GM15510 (cell line): ENCODE measurements around the gene MUC6.

Experiments
- POLR2A ChIP-seq: IDR thresholded peaks from 3 replicates; pipeline ENCODE4 v1.6.1; 2011; ENCODE audit warnings: borderline replicate concordance; ENCODE audit not compliant: insufficient read length; ENCODE audit errors: extremely low read depth

The MUC6 gene

GRCh38 chr11:1060852-1061616 is 24.5 kb upstream of the MUC6 start:
- no peak for TF ChIP-seq POLR2A

GRCh38 chr11:1060410-1060809 is 23.9 kb upstream of the MUC6 start:
- no peak for TF ChIP-seq POLR2A

GRCh38 chr11:1059759-1060158 is 23.2 kb upstream of the MUC6 start:
- TF ChIP-seq POLR2A: no peak

- no peak for TF ChIP-seq POLR2A
These were observed 21.3 kb upstream of the MUC6 start for GRCh38 chr11:1057806-1058205.

GRCh38 chr11:1055990-1056771 is 19.7 kb upstream of the MUC6 start:
- no peak for TF ChIP-seq POLR2A

GRCh38 chr11:1055109-1055703 is 18.7 kb upstream of the MUC6 start:
- TF ChIP-seq POLR2A: no peak

- no peak for TF ChIP-seq POLR2A
These were observed 17.9 kb upstream of the MUC6 start for GRCh38 chr11:1054143-1055108.

- no peak for TF ChIP-seq POLR2A
These were observed 16.8 kb upstream of the MUC6 start for GRCh38 chr11:1053121-1053901.

- no peak for TF ChIP-seq POLR2A
These were observed 15.9 kb upstream of the MUC6 start for GRCh38 chr11:1052133-1053011.

GRCh38 chr11:1051356-1052132 is 15.0 kb upstream of the MUC6 start:
- no peak for TF ChIP-seq POLR2A

GRCh38 chr11:1050581-1051355 is 14.2 kb upstream of the MUC6 start:
- TF ChIP-seq POLR2A: no peak
